K562 (cell line): ENCODE measurements around the gene TBATA.

ENCODE experiments used
- JUND ChIP-seq, 2 experiments: IDR thresholded peaks; 2 replicates in 1 of 2; 3 replicates in 1 of 2; pipeline ENCODE4 v1.6.1; 2011; ENCODE audit warnings: borderline replicate concordance in 2 of 2, low read depth in 2 of 2, low read length in 2 of 2, improper control_type of control experiment in 1 of 2, missing biosample characterization in 1 of 2, missing genetic modification characterization in 1 of 2, missing genetic modification reagents in 1 of 2
- RFX5 ChIP-seq: IDR thresholded peaks from 2 replicates; pipeline ENCODE4 v1.6.1; 2011; ENCODE audit warnings: low read depth, mild to moderate bottlenecking, improper control_type of control experiment, low read length
- ZBTB7A ChIP-seq: IDR thresholded peaks from 2 replicates; pipeline ENCODE4 v1.6.1; 2011; ENCODE audit warnings: low read depth, mild to moderate bottlenecking, low read length, moderate library complexity, borderline replicate concordance; ENCODE audit not compliant: control insufficient read depth

GRCh38 chr10:70749756-70750155 is 35.4 kb downstream of the TBATA start:
- no peak for TF ChIP-seq JUND (IDR thresholded peaks at IDR 0.05; ENCODE audit: borderline replicate concordance, low read depth, low read length)
- no peak for TF ChIP-seq JUND (tag; IDR thresholded peaks at IDR 0.05; ENCODE audit: borderline replicate concordance, low read depth, low read length)
- TF ChIP-seq RFX5, result no peak
- no peak for TF ChIP-seq ZBTB7A
